PC-9 (cell line): ENCODE measurements around the gene RAB11B. TPM values are rescaled to one million over a fixed set of nuclear protein-coding genes. Genes with fewer than 3 reads are reported as not detected.
"Not testable (repeated sequence)": the region's sequence is repeated elsewhere in the genome, so short reads cannot be mapped to it uniquely, and the experiment has no call there.

Experiments used
- BruUV-seq: library from RNA; stranded (reverse); fragments of 400-500 nt; replicated peaks from 2 replicates; lab custom pipeline; 2021; lab: Mats Ljungman, UMichigan
- CTCF ChIA-PET: fragments of 300-600 bp; sonication (Branson Sonifier 250); formaldehyde crosslinking; loops from one replicate; lab custom pipeline; 2022; ENCODE audit warnings: antibody characterized with exemption; lab: Charles Lee
- POLR2A ChIA-PET: fragments of 300-600 bp; sonication (Branson Sonifier 250); formaldehyde crosslinking; loops from one replicate; lab custom pipeline; 2022; ENCODE audit warnings: antibody characterized with exemption; ENCODE audit not compliant: unreplicated experiment; lab: Charles Lee
- DNase-seq, 2 experiments: peaks; one replicate each; pipeline versions ENCODE4 v3.0.0 to v3.0.0-alpha.2; 2015 to 2022; ENCODE audit warnings: mixed read lengths in 1 of 2
- H2AFZ ChIP-seq: fragments of 200-600 bp; sonication (generic); 2 replicates; pipeline ENCODE4 v1.8.1; 2017; ENCODE audit warnings: antibody characterized with exemption
- H3F3A ChIP-seq: fragments of 200-600 bp; sonication (generic); 2 replicates; pipeline ENCODE4 v1.8.1; 2017; ENCODE audit warnings: antibody characterized with exemption, mild to moderate bottlenecking, low read depth; ENCODE audit not compliant: insufficient read depth
- H3K27ac ChIP-seq: fragments of 200-600 bp; sonication (generic); 2 replicates; pipeline ENCODE4 v1.6.1; 2016; ENCODE audit warnings: mixed run types
- H3K27me3 ChIP-seq: fragments of 200-600 bp; sonication (generic); 2 replicates; pipeline ENCODE4 v1.6.1; 2016; ENCODE audit warnings: low read depth, mixed run types; ENCODE audit not compliant: insufficient read depth
- H3K36me3 ChIP-seq: fragments of 200-600 bp; sonication (generic); 2 replicates; pipeline ENCODE4 v1.6.1; 2016; ENCODE audit warnings: low read depth, mixed run types
- H3K4me1 ChIP-seq: fragments of 200-600 bp; sonication (generic); replicated peaks from 2 replicates; pipeline ENCODE4 v1.6.1; 2016; ENCODE audit warnings: mixed run types; ENCODE audit not compliant: insufficient read depth
- H3K4me2 ChIP-seq: fragments of 200-600 bp; sonication (generic); 2 replicates; pipeline ENCODE4 v1.6.1; 2017; ENCODE audit warnings: mixed run types
- H3K4me3 ChIP-seq: fragments of 200-600 bp; sonication (generic); 2 replicates; pipeline ENCODE4 v1.6.1; 2016; ENCODE audit warnings: mixed run types
- H3K79me2 ChIP-seq: fragments of 200-600 bp; sonication (generic); 2 replicates; pipeline ENCODE4 v1.6.1; 2017; ENCODE audit warnings: low read depth, mixed run types
- H3K9me2 ChIP-seq: fragments of 200-600 bp; sonication (generic); 2 replicates; pipeline ENCODE4 v1.8.1; 2017; ENCODE audit warnings: mild to moderate bottlenecking; ENCODE audit not compliant: insufficient read depth
- H3K9me3 ChIP-seq: fragments of 200-600 bp; sonication (generic); 2 replicates; pipeline ENCODE4 v1.8.1; 2016; ENCODE audit warnings: low read depth; ENCODE audit not compliant: insufficient read depth
- H4K20me1 ChIP-seq: fragments of 200-600 bp; sonication (generic); 2 replicates; pipeline ENCODE4 v1.8.1; 2017; ENCODE audit not compliant: insufficient read depth
- EZH2 ChIP-seq: fragments of 200-600 bp; sonication (generic); IDR thresholded peaks from 2 replicates; pipeline ENCODE4 v1.8.0; 2017; ENCODE audit warnings: antibody characterized with exemption, low read depth
- intact Hi-C: fragments of 100-400 bp; cut with micrococcal nuclease; formaldehyde crosslinking; loops from one replicate; pipeline ENCODE4 v1.10.0; 2022; ENCODE audit not compliant: unreplicated experiment
- total RNA-seq: library from RNA; stranded (reverse); gene quantifications from 2 replicates; pipeline ENCODE4 v1.2.3, GENCODE V29; 2021
- TF ChIP-seq, protein P1 (sequence below): fragments of 200-600 bp; sonication (generic); conservative IDR thresholded peaks from 2 replicates; pipeline ENCODE4 v1.6.1; 2017; ENCODE audit warnings: mixed run types, antibody characterized with exemption, mild to moderate bottlenecking, moderate library complexity

Gene RAB11B
- total RNA-seq, 1 experiment from 2014 or later = 126 TPM

DNA sequence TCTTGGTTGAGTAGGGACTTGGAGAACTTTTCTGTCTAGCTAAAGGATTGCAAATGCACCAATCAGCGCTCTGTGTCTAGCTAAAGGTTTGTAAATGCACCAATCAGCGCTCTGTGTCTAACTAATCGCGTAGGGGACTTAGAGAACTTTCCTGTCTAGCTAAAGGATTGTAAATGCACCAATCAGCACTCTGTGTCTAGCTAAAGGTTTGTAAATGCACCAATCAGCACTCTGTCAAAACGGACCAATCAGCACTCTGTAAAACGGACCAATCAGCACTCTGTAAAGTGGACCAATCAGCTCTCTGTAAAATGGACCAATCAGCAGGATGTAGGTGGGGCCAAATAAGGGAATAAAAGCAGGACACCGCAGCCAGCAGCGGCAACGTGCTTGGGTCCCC is 3.7 kb upstream of the RAB11B start:
- Histone ChIP-seq H3F3A (peaks cover 28% of the 10 kb centered on the region), H3K4me1 (peaks cover 49% of the 10 kb centered on the region), H3K4me2 (peak overlapping the region; percentile 70), H3K4me3 (peak overlapping the region; percentile 28; the same call in 1 of the 2 replicates), H3K27ac (peak overlapping the region; percentile 59), H3K79me2 (peaks cover 31% of the 10 kb centered on the region)
- H3K27me3 ChIP-seq, H3K9me2 ChIP-seq, intact Hi-C loops, CTCF ChIA-PET, H3K9me3 ChIP-seq, DNase-seq, H4K20me1 ChIP-seq, BruUV-seq, POLR2A ChIA-PET, H3K36me3 ChIP-seq, H2AFZ ChIP-seq: not testable (repeated sequence)

DNA sequence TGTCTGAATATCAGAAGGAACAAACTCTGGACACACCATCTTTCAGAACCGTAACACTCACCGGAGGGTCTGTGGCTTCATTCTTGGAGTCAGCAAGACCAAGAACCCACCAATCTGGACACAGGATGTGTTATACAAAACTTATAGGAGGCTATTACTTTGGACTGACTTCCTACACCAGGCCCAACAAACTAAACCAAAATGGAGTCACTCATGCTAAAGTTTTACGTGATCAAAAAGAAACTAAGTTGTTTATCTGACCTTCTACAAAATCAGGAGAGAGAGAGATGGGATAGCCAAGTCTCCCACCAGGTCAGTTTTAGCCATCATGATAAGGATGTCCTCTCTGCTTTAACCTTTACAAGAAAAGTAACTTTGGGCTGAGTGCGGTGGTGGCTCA is 3.2 kb upstream of the RAB11B start:
- peaks cover 12% of the 10 kb centered on the region for H4K20me1 ChIP-seq
- H3K79me2 ChIP-seq = peaks cover 37% of the 10 kb centered on the region
- POLR2A ChIA-PET = no interaction called here
- H3K4me2 ChIP-seq = no peak overlapping the region
- no peak for DNase-seq
- H3K4me1 ChIP-seq = peaks cover 51% of the 10 kb centered on the region
- no TSS peak for BruUV-seq
- TF ChIP-seq EZH2 = no peak
- TF ChIP-seq, protein P1, sequence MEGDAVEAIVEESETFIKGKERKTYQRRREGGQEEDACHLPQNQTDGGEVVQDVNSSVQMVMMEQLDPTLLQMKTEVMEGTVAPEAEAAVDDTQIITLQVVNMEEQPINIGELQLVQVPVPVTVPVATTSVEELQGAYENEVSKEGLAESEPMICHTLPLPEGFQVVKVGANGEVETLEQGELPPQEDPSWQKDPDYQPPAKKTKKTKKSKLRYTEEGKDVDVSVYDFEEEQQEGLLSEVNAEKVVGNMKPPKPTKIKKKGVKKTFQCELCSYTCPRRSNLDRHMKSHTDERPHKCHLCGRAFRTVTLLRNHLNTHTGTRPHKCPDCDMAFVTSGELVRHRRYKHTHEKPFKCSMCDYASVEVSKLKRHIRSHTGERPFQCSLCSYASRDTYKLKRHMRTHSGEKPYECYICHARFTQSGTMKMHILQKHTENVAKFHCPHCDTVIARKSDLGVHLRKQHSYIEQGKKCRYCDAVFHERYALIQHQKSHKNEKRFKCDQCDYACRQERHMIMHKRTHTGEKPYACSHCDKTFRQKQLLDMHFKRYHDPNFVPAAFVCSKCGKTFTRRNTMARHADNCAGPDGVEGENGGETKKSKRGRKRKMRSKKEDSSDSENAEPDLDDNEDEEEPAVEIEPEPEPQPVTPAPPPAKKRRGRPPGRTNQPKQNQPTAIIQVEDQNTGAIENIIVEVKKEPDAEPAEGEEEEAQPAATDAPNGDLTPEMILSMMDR = no peak
- peaks cover 28% of the 10 kb centered on the region for H3F3A ChIP-seq
- CTCF ChIA-PET = no interaction called here
- no peak overlapping the region for H3K4me3 ChIP-seq
- H3K36me3 ChIP-seq = no peaks in the 10 kb centered on the region
- H3K27ac ChIP-seq = no peak overlapping the region
- no peak overlapping the region for H2AFZ ChIP-seq
- intact Hi-C loops = no loop called here
- no peaks in the 10 kb centered on the region; the same call in 1 of the 2 replicates for H3K9me3 ChIP-seq
- H3K27me3 ChIP-seq = no peaks in the 10 kb centered on the region
- no peaks in the 10 kb centered on the region for H3K9me2 ChIP-seq

DNA sequence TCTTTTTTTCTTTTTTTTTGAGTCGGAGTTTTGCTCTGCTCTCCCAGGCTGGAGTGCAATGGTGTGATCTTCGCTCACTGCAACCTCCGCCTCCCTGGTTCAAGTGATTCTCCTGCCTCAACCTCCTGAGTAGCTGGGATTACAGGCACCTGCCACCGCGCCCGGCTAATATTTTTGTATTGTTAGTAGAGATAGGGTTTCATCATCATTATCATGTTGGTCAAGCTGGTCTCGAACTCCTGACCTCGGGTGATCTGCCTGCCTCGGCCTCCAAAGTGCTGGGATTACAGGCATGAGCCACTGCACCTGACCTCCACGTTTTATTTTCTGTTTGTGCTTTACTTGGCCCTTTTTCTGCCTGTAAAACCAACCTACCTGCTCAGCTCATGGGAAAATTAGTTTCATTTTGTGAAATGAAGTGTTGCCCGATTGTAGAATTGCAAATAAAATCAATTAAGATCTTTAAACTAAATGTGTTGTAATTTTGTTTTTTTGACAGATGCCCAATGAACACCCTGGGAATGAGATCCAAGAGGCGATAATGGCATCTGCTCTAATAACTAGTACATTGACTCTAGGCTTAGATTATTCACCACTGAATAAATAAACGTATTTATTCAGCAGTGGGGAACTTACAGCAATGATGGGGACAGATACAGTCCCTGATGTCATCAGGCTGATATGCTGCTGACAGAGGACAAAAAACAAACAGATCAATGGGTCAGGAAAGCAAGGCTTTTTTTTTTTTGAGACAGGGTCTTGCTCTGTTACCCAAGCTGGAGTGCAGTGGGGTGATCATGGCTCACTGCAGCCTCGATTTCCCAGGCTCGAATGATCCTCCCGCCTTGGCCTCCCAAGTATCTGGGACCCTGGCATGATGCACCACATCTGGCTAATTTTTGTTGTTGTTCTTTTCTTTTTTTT is 2.2 kb upstream of the RAB11B start:
- no peaks in the 10 kb centered on the region; the same call in 1 of the 2 replicates for H3K9me3 ChIP-seq
- H3K4me3 ChIP-seq = no peak overlapping the region; the same call in 1 of the 2 replicates
- H2AFZ ChIP-seq = no peak overlapping the region
- no peaks in the 10 kb centered on the region for H3K9me2 ChIP-seq
- H3K79me2 ChIP-seq = peaks cover 46% of the 10 kb centered on the region
- intact Hi-C loops = no loop called here
- no peaks in the 10 kb centered on the region for H3K36me3 ChIP-seq
- ChIA-PET POLR2A (interaction anchor here (0.6 kb wide), 1 partner anchor 205 kb away, joined by 4 read pairs; no protein-coding TSS in a partner anchor), CTCF (no interaction called here)
- peaks cover 28% of the 10 kb centered on the region for H3F3A ChIP-seq
- DNase-seq = peak in 1 of 2 experiments; percentile 76
- BruUV-seq = no TSS peak
- no peak overlapping the region for H3K27ac ChIP-seq
- peaks cover 51% of the 10 kb centered on the region for H3K4me1 ChIP-seq
- peak overlapping the region; percentile 79 for H3K4me2 ChIP-seq
- TF ChIP-seq, protein P1 = no peak
- TF ChIP-seq EZH2 = no peak
- H4K20me1 ChIP-seq = peaks cover 20% of the 10 kb centered on the region
- H3K27me3 ChIP-seq = no peaks in the 10 kb centered on the region
